Stimulated activated naive CD8-positive, alpha-beta T cell treated with anti-CD3 and anti-CD28 coated beads, Interleukin-15, Interleukin-2, amounts not matched to agents 100 ng/mL and 50 ng/mL, for 24 hours (primary cell): ENCODE measurements around the gene PDHX.

Experiments
- H3K27ac Mint-ChIP-seq: one replicate; pipeline ENCODE4 v1.8.0; 2021; ENCODE audit warnings: mild to moderate bottlenecking, mixed read lengths
- H3K27me3 Mint-ChIP-seq: one replicate; pipeline ENCODE4 v1.8.0; 2021; ENCODE audit warnings: mixed read lengths
- H3K36me3 Mint-ChIP-seq: one replicate; pipeline ENCODE4 v1.8.0; 2021; ENCODE audit warnings: low read depth, mixed read lengths
- H3K4me1 Mint-ChIP-seq: one replicate; pipeline ENCODE4 v1.8.0; 2021; ENCODE audit warnings: low read depth, mixed read lengths
- H3K4me3 Mint-ChIP-seq: one replicate; pipeline ENCODE4 v1.8.0; 2021; ENCODE audit warnings: mild to moderate bottlenecking, mixed read lengths
- H3K9me3 Mint-ChIP-seq: one replicate; pipeline ENCODE4 v1.8.0; 2021; ENCODE audit warnings: mixed read lengths

The PDHX gene

GRCh38 chr11:35041070-35041554 is 124.7 kb downstream of the PDHX start:
- peaks cover 5% of the 10 kb centered on the region for H3K27me3 Mint-ChIP-seq
- H3K9me3 Mint-ChIP-seq: no peaks in the 10 kb centered on the region
- peak overlapping the region; percentile 96 for H3K27ac Mint-ChIP-seq
- H3K4me3 Mint-ChIP-seq: peak overlapping the region; percentile 75
- H3K4me1 Mint-ChIP-seq: peaks cover 90% of the 10 kb centered on the region
- no peaks in the 10 kb centered on the region for H3K36me3 Mint-ChIP-seq

GRCh38 chr11:35042224-35042623 is 125.8 kb downstream of the PDHX start:
- Mint-ChIP-seq H3K9me3 (no peaks in the 10 kb centered on the region), H3K4me1 (peaks cover 91% of the 10 kb centered on the region), H3K4me3 (no peak overlapping the region), H3K27ac (no peak overlapping the region), H3K27me3 (peaks cover 5% of the 10 kb centered on the region), H3K36me3 (no peaks in the 10 kb centered on the region)

- Mint-ChIP-seq H3K4me3 (no peak overlapping the region), H3K27me3 (peaks cover under 1% of the 10 kb centered on the region), H3K36me3 (peaks cover 3% of the 10 kb centered on the region), H3K9me3 (peaks cover 5% of the 10 kb centered on the region), H3K4me1 (peaks cover 92% of the 10 kb centered on the region), H3K27ac (no peak overlapping the region)
Observed at GRCh38 chr11:35042913-35043312, 126.5 kb downstream of the PDHX start.

GRCh38 chr11:35043936-35044335 is 127.5 kb downstream of the PDHX start:
- peaks cover 11% of the 10 kb centered on the region for H3K36me3 Mint-ChIP-seq
- H3K4me1 Mint-ChIP-seq: peaks cover 94% of the 10 kb centered on the region
- H3K9me3 Mint-ChIP-seq: peaks cover 11% of the 10 kb centered on the region
- H3K4me3 Mint-ChIP-seq: no peak overlapping the region
- no peaks in the 10 kb centered on the region for H3K27me3 Mint-ChIP-seq
- H3K27ac Mint-ChIP-seq: no peak overlapping the region

- H3K27me3 Mint-ChIP-seq: no peaks in the 10 kb centered on the region
- peak overlapping the region; percentile 93 for H3K27ac Mint-ChIP-seq
- peaks cover 94% of the 10 kb centered on the region for H3K4me1 Mint-ChIP-seq
- peak overlapping the region; percentile 79 for H3K4me3 Mint-ChIP-seq
- peaks cover 15% of the 10 kb centered on the region for H3K9me3 Mint-ChIP-seq
- H3K36me3 Mint-ChIP-seq: peaks cover 11% of the 10 kb centered on the region
Observed at GRCh38 chr11:35045236-35045820, 128.9 kb downstream of the PDHX start.
